ENCODE data around the gene PLEKHA5.
"Not testable (repeated sequence)": the region's sequence is repeated elsewhere in the genome, so short reads cannot be mapped to it uniquely, and the experiment has no call there.

PLEKHA5 gene

GRCh38 chr12:19129486-19130223 lies at the start of gene PLEKHA5:
Gene PLEKHA5 (plus strand): TSS chr12:19129733. CDS start chr12:19129800, 67 bp downstream.
- peak; percentile 28 for DNase-seq (ENCODE audit: low spot score)

GRCh38 chr12:19080918-19081317 lies 48.6 kb upstream of the PLEKHA5 start:
- no peak for DNase-seq (ENCODE audit: low spot score)

GRCh38 chr12:19082365-19082911 lies 47.1 kb upstream of the PLEKHA5 start:
- DNase-seq (ENCODE audit: low spot score) = no peak

GRCh38 chr12:19084547-19084946 lies 45.0 kb upstream of the PLEKHA5 start:
- no peak for DNase-seq (ENCODE audit: low spot score)

GRCh38 chr12:19085090-19085489 lies 44.4 kb upstream of the PLEKHA5 start:
- DNase-seq (ENCODE audit: low spot score) = no peak

- no peak for DNase-seq (ENCODE audit: low spot score)
These were observed 40.9 kb upstream of the PLEKHA5 start for GRCh38 chr12:19088606-19089005.

GRCh38 chr12:19092482-19092881 lies 37.1 kb upstream of the PLEKHA5 start:
- DNase-seq (ENCODE audit: low spot score) = not testable (repeated sequence)

GRCh38 chr12:19093218-19093617 lies 36.3 kb upstream of the PLEKHA5 start:
- no peak for DNase-seq (ENCODE audit: low spot score)

- no peak for DNase-seq (ENCODE audit: low spot score)
These were observed 34.2 kb upstream of the PLEKHA5 start for GRCh38 chr12:19095331-19095730.

GRCh38 chr12:19095756-19096480 lies 33.6 kb upstream of the PLEKHA5 start:
- no peak for DNase-seq (ENCODE audit: low spot score)

- DNase-seq (ENCODE audit: low spot score) = no peak
These were observed 24.1 kb upstream of the PLEKHA5 start for GRCh38 chr12:19105463-19105862.

- no peak for DNase-seq (ENCODE audit: low spot score)
These were observed 21.8 kb upstream of the PLEKHA5 start for GRCh38 chr12:19107750-19108149.

GRCh38 chr12:19110221-19110940 lies 19.2 kb upstream of the PLEKHA5 start:
- DNase-seq (ENCODE audit: low spot score) = no peak

GRCh38 chr12:19113464-19113863 lies 16.1 kb upstream of the PLEKHA5 start:
- no peak for DNase-seq (ENCODE audit: low spot score)

GRCh38 chr12:19115285-19115684 lies 14.2 kb upstream of the PLEKHA5 start:
- DNase-seq (ENCODE audit: low spot score) = no peak

GRCh38 chr12:19119440-19119839 lies 10.1 kb upstream of the PLEKHA5 start:
- no peak for DNase-seq (ENCODE audit: low spot score)

- DNase-seq (ENCODE audit: low spot score) = no peak
These were observed 8.7 kb upstream of the PLEKHA5 start for GRCh38 chr12:19120795-19121194.

- no peak for DNase-seq (ENCODE audit: low spot score)
These were observed 8.0 kb upstream of the PLEKHA5 start for GRCh38 chr12:19121449-19122018.

- no peak for DNase-seq (ENCODE audit: low spot score)
These were observed 4.2 kb upstream of the PLEKHA5 start for GRCh38 chr12:19125325-19125724.

- no peak for DNase-seq (ENCODE audit: low spot score)
These were observed 2.3 kb upstream of the PLEKHA5 start for GRCh38 chr12:19127270-19127669.

GRCh38 chr12:19128485-19128884 lies 1.0 kb upstream of the PLEKHA5 start:
- DNase-seq (ENCODE audit: low spot score) = no peak

- no peak for DNase-seq (ENCODE audit: low spot score)
These were observed 429 bp upstream of the PLEKHA5 start for GRCh38 chr12:19129122-19129485.

Measured in CD4-positive, alpha-beta T cell treated with Interleukin-2 at 100 ng/mL for 4 hours (primary cell).